HG02798 (cell line): ENCODE data around the gene CPT1C.

Experiments
- ATAC-seq: cut with Tn5 transposase; IDR thresholded peaks from one replicate; pipeline ENCODE4 v1.9.1; 2021; ENCODE audit warnings: mild to moderate bottlenecking; ENCODE audit not compliant: unreplicated experiment, poor library complexity

Gene CPT1C

GRCh38 chr19:49658566-49659442, 32.1 kb upstream of the CPT1C start:
- ATAC-seq, result no peak

GRCh38 chr19:49660338-49660961, 30.5 kb upstream of the CPT1C start:
- ATAC-seq, result no peak

- no peak for ATAC-seq
Measured at GRCh38 chr19:49662011-49662410, 28.9 kb upstream of the CPT1C start.

- ATAC-seq, result no peak
Measured at GRCh38 chr19:49663224-49663623, 27.7 kb upstream of the CPT1C start.

GRCh38 chr19:49664171-49665035, 26.5 kb upstream of the CPT1C start:
- ATAC-seq, result peak; percentile 48

GRCh38 chr19:49665036-49665350, 25.9 kb upstream of the CPT1C start:
- no peak for ATAC-seq

GRCh38 chr19:49665351-49666119, 25.4 kb upstream of the CPT1C start, which contains the start of the genes BCL2L12 and IRF3:
TSS of gene BCL2L12 (plus strand) at chr19:49665933. CDS start at chr19:49666693, 760 bp downstream.
TSS of gene IRF3 (minus strand) at chr19:49665857. CDS start at chr19:49664838, 1,019 bp downstream.
- peak; percentile 90 for ATAC-seq

- no peak for ATAC-seq
Measured at GRCh38 chr19:49666120-49666444, 24.8 kb upstream of the CPT1C start.

- ATAC-seq, result no peak
Measured at GRCh38 chr19:49667473-49667872, 23.4 kb upstream of the CPT1C start.

GRCh38 chr19:49669516-49669915, 21.4 kb upstream of the CPT1C start:
- no peak for ATAC-seq

- no peak for ATAC-seq
Measured at GRCh38 chr19:49672131-49672919, 18.6 kb upstream of the CPT1C start.

- peak; percentile 22 for ATAC-seq
Measured at GRCh38 chr19:49676136-49676783, 14.7 kb upstream of the CPT1C start.

- peak; percentile 78 for ATAC-seq
Measured at GRCh38 chr19:49676784-49677230, 14.1 kb upstream of the CPT1C start.

- ATAC-seq, result no peak
Measured at GRCh38 chr19:49677231-49677900, 13.6 kb upstream of the CPT1C start, which contains the start of gene PRMT1. TSS of gene PRMT1 (plus strand) at chr19:49677271. CDS start at chr19:49677281, 10 bp downstream.

- ATAC-seq, result no peak
Measured at GRCh38 chr19:49677901-49678674, 12.8 kb upstream of the CPT1C start.

- no peak for ATAC-seq
Measured at GRCh38 chr19:49678985-49679770, 11.7 kb upstream of the CPT1C start.
